LHCN-M2 (cell line): ENCODE results near the gene FICD. TPM values are rescaled to one million over a fixed set of nuclear protein-coding genes. Genes with fewer than 3 reads are reported as not detected.

Experiments used
- DNase-seq: peaks from one replicate; pipeline ENCODE4 v3.0.0-alpha.2; 2012; ENCODE audit warnings: low read depth
- total RNA-seq: library from RNA; depleted of rRNA; stranded (reverse); fragments of >200 nt; gene quantifications from 2 replicates; pipeline ENCODE4 v1.2.3, GENCODE V29; 2014; rRNA removed

Gene FICD
- total RNA-seq, 1 experiment from 2014 or later, result 7.9 TPM

- no peak for DNase-seq
These were observed 50.1 kb downstream of the FICD start for GRCh38 chr12:108565146-108565545.

- DNase-seq, result peak; percentile 94
These were observed 50.9 kb downstream of the FICD start for GRCh38 chr12:108565976-108566375.

DNA sequence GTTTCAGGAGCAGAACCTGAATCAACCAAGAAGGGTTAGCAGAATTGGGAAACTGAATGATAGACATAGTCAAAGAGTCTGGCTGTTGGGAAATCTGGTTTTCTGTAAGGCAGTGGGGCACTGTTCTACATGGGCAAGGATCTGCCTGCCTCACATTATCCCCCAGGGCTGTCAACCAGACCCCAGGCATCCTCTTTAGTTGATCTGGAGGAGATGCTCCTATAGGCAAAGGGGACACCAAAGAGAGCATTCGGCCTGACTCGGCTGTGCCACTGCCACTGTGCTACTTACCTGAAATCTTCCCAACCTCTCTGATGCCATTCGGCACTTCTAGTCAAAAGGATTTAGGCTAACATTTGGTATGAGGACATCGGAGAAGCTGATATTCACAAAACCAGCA is 51.4 kb downstream of the FICD start:
- DNase-seq, result no peak

GRCh38 chr12:108567406-108568337 is 52.6 kb downstream of the FICD start:
- no peak for DNase-seq

DNA sequence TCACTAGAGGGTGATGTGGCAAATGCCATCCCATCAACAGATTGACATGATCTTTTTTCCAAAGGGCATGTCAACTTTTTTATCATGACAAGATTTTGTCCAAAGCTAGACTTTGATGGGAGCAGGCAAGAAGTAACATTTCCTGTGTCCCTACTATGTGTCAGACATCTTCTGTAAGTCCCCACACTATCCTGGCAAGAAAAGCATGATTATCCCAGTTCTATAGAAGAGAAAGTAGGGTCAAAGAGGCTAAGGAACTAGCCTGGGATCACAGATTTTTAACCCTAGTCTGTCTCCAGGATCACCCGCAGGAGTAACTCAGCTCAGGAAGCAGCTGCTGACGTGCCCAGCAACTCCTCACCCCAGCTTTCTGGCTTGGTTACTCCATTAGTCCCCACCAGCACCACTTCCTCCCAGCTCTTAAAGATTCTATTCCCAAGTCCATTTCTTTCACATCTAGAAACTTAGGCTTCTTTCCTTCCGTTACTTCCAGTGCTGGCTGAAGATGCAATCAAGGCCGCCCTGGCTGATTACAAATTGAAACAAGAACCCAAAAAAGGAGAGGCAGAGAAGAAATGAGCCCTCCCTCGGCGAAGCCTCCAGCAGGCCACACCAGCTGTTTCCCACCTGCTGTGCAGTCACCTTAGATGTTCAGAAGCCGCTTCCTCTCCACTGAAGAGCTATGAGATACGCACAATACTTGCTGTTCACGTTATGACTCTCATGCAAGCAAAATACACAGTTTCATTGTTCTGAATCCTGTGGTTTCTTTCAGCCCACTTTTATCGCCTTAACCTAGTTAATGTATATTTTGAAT is 53.5 kb downstream of the FICD start:
- no peak for DNase-seq

Other genes starting within 250 kb of the FICD start
- 15.4 and 17.1 TPM in 2 replicates for gene CMKLR1, start 176.0 kb upstream of the FICD start, total RNA-seq
- gene SART3, start 45.9 kb downstream of the FICD start, total RNA-seq, result 52.6 and 57.4 TPM in 2 replicates
- 122 and 132 TPM in 2 replicates for gene ISCU, start 47.3 kb downstream of the FICD start, total RNA-seq
- gene TMEM119, start 82.8 kb downstream of the FICD start, total RNA-seq, result 0.80 and 1.9 TPM in 2 replicates
- gene SELPLG, start 118.6 kb downstream of the FICD start, total RNA-seq, result 1.5 and 2.1 TPM in 2 replicates
- gene CORO1C, start 216.2 kb downstream of the FICD start, total RNA-seq, result 167 and 172 TPM in 2 replicates